HG02798 (cell line): Measurements from ENCODE around the gene METTL2A.
"Not testable (repeated sequence)": the region's sequence is repeated elsewhere in the genome, so short reads cannot be mapped to it uniquely, and the experiment has no call there.

Experiments used
- ATAC-seq: cut with Tn5 transposase; IDR thresholded peaks from one replicate; pipeline ENCODE4 v1.9.1; 2021; ENCODE audit warnings: mild to moderate bottlenecking; ENCODE audit not compliant: unreplicated experiment, poor library complexity

Gene METTL2A, protein sequence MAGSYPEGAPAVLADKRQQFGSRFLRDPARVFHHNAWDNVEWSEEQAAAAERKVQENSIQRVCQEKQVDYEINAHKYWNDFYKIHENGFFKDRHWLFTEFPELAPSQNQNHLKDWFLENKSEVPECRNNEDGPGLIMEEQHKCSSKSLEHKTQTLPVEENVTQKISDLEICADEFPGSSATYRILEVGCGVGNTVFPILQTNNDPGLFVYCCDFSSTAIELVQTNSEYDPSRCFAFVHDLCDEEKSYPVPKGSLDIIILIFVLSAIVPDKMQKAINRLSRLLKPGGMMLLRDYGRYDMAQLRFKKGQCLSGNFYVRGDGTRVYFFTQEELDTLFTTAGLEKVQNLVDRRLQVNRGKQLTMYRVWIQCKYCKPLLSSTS

DNA sequence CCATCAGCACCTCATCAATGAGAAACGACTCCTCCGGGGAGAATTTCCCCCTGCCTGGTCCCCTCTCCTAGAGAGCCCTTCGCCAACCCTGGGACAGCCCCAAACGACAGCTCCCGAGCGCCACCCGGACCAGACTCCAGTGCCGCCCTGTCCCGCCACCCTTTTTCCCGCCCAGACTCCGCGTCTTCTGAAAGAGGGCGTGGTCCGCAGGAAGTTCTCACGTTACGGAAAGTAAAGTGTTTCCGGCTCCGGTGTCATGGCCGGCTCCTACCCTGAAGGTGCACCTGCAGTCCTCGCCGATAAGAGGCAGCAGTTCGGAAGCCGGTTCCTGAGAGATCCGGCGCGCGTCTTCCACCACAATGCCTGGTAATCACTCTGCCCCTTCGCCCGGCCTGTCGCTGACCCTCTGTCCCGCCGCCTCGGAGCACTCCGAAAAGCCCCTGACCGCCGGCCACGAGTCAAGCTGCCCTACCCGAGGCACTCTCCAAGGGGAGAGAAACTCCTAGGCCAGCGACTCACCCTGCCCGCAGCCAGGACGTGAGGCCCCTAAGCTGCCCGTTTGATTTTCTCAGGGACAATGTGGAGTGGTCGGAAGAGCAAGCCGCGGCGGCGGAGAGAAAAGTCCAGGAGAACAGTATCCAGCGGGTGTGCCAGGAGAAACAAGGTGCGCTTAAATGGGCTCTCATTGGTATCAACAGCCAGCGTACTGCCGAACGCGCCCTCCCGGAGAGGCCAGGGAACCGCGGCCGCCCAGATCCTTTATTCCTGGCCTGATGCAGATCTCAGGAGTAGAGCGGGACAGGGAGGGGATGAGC is at the start of gene METTL2A:
Gene METTL2A, plus strand, starts transcription at position 251 of the 815 bp plus-strand sequence. Its CDS starts 6 bp downstream, at position 257.
- peak; percentile 96 for ATAC-seq

DNA sequence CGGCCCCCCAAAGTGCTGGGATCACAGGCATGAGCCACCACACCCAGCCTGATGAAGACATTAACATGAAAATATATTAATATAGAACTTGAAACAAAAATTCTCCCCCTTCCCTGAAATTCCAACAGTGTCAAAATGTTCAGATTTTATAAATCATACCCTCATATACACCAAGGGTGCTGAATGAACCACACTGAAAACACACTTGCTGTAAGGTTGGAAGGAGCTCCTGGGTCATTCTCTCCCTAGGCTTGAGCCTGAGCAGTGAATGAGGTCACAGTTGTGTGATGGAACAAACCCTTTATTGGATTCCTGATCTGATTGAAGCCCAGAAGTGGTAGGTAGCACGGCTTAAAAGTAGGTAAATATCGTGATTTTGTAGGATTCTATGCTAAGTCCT is 43.4 kb upstream of the METTL2A start, which contains the start of gene EFCAB3:
Gene EFCAB3, plus strand, starts transcription at position 301 of the 400 bp plus-strand sequence. CDS start 2,427 bp downstream, outside the sequence.
- ATAC-seq = no peak

DNA sequence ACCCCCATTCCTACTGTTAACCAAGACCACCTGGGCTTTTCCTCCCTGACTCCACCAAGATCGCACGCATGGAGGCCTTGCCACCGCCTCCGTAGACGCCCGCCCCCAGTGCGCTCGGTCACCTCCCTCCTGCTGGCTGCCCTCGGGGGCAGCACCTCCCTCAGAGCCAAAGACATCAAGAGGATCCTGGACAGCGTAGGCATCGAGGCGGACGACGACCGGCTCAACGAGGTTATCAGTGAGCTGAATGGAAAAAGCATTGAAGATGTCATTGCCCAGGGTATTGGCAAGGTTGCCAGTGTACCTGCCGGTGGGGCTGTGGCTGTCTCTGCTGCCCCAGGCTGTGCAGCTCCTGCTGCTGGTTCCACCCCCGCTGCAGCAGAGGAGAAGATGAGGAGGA is 42.1 kb upstream of the METTL2A start:
- no peak for ATAC-seq

DNA sequence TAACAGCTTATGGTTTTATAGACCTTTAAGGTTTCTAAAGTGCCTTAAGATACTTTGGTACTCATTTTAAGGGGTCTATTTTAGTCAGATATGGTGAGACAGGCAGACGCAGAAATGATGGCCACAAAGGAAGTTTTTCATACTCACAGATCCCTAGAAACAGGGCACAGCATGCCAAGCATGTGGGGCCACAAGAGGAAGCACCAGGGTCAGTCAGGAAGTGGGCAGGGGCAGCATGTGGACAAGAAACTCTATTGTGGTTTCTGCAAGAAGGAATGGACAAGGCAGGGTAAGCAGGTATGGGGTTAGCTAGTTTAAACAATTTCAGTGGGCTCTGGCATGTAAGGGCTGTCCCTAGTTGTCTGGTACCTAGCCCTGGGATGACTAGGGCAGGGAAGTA is 34.8 kb upstream of the METTL2A start:
- ATAC-seq = no peak

DNA sequence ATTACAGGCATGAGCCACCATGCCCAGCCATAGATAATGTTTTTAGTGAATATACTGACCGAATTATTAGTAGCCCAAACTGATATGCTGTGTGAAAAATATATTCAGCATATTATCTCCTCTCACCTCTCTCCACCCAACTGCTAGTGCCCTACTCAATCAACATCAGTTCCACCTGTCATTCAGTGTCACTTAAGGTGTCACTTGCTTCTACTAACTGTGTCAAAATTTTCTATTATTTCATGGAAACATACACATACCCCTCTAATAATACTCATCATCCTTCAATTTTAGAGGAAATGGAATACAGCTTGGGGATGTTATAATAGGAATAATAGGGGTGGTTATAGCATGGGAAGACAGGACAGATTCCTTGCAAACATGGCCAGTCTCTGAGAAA is 30.8 kb upstream of the METTL2A start:
- no peak for ATAC-seq

DNA sequence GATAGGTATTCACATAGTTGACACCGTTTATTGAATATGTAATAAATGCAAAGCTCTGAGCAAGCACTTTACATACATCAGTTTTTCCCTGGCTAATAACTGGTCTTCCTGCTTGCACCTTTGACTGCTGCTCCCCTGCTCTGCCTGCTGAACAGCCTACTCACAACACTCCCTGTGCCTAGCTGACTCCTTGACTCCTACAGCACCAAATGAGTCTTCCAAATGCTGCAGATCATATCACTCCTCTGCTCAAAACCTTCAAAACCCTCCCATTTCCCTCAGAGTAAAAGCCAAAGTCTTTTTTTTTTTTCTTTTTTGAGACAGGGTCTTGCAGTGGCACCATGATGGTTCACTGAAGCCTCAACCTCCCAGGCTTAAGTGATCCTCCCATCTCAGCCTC is 24.8 kb upstream of the METTL2A start:
- no peak for ATAC-seq

DNA sequence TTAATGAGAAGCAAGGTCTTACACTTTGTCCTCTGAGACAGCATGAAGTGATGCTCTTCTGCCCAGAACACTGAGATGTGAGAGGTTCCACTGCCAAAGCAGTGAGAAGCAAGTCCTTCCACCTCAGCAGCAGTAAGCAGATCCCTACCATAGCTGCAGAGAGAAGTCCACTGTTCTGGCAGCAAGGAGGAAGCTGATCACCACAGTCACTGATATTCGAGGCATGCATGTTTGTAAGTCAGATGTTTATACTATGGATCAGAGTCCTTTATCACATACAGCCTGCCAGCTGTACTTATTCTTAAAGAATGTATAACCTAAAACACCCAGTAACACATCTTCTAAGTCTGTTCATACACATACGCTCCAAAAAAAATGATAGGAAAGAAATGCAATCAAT is 18.2 kb upstream of the METTL2A start:
- no peak for ATAC-seq

DNA sequence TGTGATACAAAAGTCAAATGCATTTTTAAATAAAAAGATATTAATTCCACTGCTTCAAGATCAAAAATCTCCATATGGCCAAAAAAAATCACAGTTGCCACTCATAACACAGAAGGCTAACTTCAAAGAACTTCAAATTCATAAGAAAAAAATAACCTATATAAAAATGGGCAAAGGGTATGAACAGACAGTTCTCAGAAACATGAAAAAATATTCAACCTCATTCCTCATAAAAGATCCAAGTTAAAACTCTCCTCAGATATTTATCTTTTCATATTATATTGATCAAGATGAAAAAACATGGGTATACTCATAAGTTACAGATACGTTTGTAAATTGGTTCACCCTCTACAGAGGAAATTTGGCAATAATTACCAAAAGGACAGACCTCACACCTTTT is 10.6 kb upstream of the METTL2A start:
- not testable (repeated sequence) for ATAC-seq

DNA sequence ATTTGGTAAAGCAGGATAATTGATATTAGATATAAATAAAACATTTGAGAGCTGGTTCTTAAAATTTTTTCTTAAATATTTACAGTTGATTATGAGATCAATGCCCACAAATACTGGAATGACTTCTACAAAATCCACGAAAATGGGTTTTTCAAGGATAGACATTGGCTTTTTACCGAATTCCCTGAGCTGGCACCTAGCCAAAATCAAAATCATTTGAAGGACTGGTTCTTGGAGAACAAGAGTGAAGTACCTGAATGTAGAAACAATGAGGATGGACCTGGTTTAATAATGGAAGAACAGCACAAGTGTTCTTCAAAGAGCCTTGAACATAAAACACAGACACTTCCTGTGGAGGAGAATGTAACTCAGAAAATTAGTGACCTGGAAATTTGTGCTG is 2.5 kb downstream of the METTL2A start:
- not testable (repeated sequence) for ATAC-seq

DNA sequence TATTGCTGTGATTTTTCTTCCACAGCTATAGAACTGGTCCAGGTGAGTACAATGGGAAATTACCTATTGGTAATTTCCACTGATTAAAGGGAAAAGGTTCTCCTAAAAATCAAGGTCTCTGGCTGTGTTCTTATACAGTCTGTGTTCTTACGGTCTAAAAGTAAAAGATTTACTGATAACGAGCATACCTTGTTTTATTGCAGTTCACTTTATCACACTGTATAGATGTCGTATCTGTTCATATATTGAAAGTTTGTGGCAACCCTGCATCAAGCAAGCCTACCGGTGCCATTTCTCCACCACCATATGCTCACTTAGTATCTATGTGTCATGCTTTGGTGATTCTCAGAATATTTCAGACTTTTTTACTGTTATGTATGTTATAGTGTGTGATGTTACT is 11.6 kb downstream of the METTL2A start:
- ATAC-seq = not testable (repeated sequence)

DNA sequence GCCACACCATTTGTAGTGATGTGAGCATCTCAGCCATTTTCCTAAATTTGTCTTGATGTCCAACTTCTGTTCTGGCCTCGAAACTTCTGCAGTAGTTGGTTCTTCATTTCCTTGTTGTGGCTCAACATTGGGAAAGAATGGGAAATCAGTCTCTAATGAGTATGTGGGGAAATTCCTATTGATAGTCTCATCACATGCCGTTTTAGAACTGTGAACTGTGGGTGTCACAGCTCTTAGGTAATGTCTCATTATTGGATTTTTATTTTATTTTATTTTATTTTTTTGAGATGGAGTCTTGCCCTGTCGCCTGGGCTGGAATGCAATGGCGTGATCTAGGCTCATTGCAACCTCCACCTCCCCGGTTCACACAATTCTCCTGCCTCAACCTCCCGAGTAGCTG is 17.5 kb downstream of the METTL2A start:
- not testable (repeated sequence) for ATAC-seq

DNA sequence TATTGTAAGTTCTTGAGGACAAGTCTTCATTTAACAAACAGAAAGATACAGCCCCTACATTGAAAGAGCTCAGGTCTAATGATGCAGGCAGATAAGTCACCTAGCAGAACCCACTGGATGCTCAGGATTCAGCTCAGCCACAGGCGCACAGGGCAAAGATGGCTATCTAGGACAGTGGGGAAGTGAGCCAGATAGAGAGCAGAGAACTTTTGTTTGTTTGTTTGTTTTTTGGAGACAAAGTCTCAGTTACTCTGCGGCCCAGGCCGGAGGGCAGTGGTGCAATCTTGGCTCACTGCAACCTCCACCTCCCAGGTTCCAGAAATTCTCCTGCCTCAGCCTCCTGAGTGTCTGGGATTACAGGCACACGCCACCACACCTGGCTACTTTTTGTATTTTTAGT is 20.4 kb downstream of the METTL2A start:
- no peak for ATAC-seq

DNA sequence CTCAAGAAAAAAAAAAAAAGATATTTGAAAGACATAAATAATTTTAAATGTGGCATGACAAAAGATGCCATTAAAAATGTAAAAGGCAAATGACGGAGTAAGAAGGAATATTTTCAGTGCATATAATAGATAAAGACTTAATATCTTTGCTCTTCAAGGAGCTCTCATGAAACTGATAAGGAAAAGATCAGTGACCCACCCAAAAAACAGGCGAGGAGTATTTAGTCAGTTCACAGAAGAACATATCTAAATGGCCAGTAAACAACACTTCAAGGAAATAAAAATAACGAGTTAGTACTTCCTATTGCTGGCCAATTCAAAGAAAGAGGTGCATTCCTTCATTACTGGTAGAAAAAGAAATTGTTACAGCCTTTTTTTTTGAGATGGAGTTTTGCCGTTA is 22.1 kb downstream of the METTL2A start:
- ATAC-seq = not testable (repeated sequence)

DNA sequence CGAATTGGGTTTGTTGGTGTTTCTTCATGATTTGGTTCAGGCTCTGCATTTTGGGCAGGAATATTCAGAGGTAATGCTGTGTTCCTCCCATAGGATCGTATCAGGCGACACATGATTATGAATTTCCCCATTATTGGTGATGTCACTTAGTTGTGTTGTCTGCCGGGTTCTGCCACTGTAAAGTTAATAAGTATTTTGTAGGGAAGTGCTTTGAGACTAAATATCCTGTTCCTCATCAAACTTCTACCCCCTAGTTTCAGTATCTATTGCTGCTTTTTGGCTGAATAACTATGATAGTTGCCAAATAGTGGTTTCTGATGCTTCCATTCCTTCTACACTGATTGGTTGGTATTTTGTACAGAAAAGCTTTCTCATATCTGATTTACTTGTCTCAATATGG is 28.5 kb downstream of the METTL2A start:
- not testable (repeated sequence) for ATAC-seq

DNA sequence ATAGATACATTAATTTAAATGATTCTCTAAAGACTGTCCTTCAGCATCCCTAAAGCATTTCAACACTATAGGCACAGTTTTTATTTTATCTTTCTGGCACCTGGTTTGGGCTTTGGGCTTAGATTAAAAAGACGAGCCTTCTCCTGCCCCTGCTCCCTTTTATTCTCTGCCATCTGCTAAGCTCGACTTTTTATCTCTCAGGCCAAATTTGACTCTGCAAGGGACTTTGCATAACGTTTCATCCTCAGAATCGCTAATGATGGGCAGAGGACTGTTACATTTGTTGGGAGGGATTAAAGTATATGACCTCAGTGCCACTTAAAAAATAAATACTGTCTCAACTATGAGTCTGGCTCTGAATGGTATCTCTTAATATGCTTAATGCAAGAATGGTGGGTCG is 29.3 kb downstream of the METTL2A start:
- ATAC-seq = not testable (repeated sequence)

DNA sequence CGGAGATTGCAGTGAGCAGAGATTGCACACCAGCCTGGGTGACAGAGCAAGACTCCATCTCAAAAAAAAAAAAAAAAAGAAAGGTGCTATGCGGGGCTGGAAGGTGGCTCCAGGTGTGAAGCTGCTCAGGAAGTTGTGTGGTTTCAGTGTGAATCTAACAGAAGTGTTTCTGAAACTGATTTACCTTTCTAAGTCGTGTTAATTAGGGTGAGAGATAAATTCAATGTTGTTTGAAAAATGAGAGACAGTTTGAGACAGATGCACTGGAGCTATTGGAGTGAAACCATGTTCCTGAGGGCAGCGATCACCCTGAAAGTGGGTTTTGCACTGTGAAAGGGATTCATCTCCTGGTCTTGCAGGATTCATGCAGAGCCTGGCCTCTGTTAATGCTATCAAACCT is 30.0 kb downstream of the METTL2A start:
- peak; percentile 26 for ATAC-seq

DNA sequence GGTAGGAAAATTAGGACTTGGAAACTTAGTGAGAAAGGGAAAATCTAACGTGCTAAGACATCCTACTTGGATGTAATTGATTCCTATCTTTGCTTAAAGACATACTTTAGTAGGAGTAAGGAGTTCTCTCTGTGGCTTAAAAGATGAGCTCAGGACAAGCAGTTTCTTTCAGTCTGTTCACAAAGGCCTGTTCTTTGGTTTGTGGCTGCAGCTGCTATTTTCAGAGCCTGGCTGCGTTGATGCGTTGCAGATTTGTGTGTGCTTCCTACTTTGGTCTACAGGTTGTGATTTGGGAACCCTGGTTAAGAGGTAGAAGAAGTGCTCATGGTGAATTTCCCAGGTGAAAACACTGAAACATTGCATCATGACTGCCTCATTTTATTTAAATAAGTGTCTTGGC is 30.4 kb downstream of the METTL2A start:
- ATAC-seq = peak; percentile 57

DNA sequence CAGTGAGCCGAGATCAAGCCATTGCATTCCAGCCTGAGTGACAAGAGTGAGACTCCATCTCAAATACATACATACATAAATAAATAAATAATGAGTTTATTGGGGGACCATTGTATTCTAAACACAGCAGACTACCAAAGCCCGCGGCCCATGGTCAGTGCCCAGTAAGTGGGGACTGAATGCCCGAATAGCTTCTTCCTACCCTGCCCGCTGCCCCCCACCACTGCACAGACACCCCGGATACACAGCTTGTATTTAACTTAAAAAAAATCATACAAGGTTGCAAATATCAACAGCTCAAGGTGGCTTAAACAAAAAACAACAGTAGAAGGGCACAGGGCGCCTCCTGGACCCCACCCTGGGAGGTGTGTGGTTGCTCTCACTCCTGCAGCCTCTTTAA is 32.3 kb downstream of the METTL2A start:
- ATAC-seq = no peak

DNA sequence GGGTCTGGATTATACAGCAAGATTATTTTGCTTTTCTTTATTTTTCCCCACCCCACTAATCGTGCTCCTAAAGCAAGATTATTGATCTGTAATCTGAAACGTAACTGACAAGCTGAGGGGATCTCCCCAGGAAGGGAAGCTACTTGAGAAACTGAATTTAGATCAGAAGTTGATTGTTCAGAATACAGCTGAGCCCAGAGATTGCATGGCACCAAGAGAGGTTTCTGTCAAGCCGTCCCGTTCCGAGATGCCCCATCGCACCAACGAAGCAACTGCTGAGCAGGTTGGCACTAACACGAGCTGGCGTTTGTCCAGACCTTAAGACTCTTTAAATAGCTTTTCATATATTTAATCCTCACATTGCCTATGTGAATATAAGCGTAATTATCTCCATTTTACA is 34.8 kb downstream of the METTL2A start:
- ATAC-seq = peak; percentile 32

DNA sequence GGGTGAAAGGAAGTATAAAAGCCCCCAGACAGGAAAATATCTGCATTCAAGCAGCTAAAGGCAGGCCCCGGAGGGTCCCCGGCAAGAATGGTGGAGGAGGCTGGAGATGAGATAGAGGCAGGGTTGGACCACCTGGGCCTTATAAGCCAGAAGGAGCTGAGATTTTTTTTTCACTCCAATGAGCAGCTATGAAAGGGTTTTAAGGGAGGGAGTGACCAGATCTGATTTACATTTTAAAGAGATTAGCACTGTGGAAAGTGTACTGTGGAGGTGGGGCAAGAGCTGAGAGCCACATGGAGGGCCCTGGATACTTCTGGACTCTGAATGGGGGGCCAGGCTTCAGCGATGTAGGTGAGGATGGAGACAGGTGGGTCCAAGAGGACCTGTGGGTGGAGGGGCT is 40.7 kb downstream of the METTL2A start:
- ATAC-seq = not testable (repeated sequence)

DNA sequence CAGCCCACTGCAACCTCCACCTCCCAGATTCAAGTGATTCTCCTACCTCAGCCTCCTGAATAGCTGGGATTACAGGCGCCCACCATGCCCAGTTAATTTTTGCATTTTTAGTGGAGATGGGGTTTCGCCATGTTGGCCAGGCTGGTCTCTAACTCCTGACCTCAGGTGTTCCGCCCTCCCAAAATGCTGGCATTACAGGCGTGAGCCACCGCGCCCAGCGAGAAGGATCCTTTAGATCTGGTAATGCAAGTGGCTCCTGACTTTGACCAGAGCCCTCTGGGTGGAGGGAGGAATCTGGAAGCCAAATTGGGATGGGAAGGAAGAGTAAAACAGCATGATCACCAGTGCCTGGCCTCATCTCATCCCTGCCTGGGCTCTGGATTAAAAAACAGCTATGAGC is 41.6 kb downstream of the METTL2A start:
- not testable (repeated sequence) for ATAC-seq
